IPS-20b (cell line): ENCODE data around the gene TUBB4B.
A peak's percentile ranks its signal among the peaks of the same experiment; 100 is the strongest.

Source experiments
- H3K27ac ChIP-seq: one replicate; pipeline ENCODE4 v1.5.1; 2013; ENCODE audit warnings: low read length
- H3K27me3 ChIP-seq: 2 replicates; pipeline ENCODE4 v1.6.1; 2013; ENCODE audit warnings: mild to moderate bottlenecking, low read length, inconsistent platforms; ENCODE audit not compliant: insufficient read depth
- H3K36me3 ChIP-seq: 2 replicates; pipeline ENCODE4 v1.6.1; 2013; ENCODE audit warnings: low read depth, mild to moderate bottlenecking, inconsistent platforms, low read length, moderate library complexity; ENCODE audit not compliant: insufficient read depth
- H3K4me1 ChIP-seq: 2 replicates; pipeline ENCODE4 v1.6.1; 2013; ENCODE audit warnings: mild to moderate bottlenecking, control low read depth, inconsistent platforms, low read length, moderate library complexity; ENCODE audit not compliant: insufficient read depth
- H3K4me3 ChIP-seq: 2 replicates; pipeline ENCODE4 v1.5.1; 2013; ENCODE audit warnings: mild to moderate bottlenecking, low read length, inconsistent platforms
- H3K9ac ChIP-seq: 2 replicates; pipeline ENCODE4 v1.6.1; 2013; ENCODE audit warnings: low read depth, mild to moderate bottlenecking, inconsistent platforms, low read length, moderate library complexity
- H3K9me3 ChIP-seq: 2 replicates; pipeline ENCODE4 v1.6.1; 2013; ENCODE audit warnings: mild to moderate bottlenecking, low read depth, low read length, inconsistent platforms; ENCODE audit not compliant: insufficient read depth

Gene TUBB4B

DNA sequence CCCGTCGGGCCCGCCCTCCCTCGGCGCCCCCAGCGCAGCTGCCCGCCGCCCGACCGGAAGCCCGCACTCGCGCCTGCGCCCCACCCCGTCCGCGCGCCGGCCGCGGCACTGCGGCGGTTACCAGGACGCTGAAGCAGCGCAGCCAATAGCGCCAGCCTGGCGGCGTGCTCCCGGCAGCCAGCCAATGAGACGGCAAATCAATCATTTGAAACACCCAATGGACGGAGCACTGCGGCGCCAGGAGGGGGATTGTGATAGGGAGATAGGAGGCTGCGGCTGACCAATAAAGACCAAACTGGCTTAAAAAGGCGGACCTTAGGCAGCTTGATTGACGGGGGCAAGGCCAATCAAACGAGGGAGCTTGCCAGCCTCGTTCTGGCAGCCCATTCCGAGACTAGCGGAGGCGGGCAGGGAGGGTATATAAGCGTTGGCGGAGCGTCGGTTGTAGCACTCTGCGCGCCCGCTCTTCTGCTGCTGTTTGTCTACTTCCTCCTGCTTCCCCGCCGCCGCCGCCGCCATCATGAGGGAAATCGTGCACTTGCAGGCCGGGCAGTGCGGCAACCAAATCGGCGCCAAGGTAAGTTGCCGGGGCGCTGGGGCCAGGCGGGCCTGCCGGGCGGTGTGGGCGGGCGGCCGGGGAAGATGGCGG, at the start of gene TUBB4B:
Gene TUBB4B (plus strand): TSS at position 447 of the 649 bp plus-strand sequence. CDS start 74 bp downstream, at position 521.
- peak within 1 kb of the TSS; percentile 86 for H3K9ac ChIP-seq
- H3K36me3 ChIP-seq, result peaks cover 21% of the 10 kb centered on the region
- no peaks in the 10 kb centered on the region for H3K9me3 ChIP-seq
- peak within 1 kb of the TSS; percentile 85 for H3K4me3 ChIP-seq
- H3K4me1 ChIP-seq, result peaks cover 10% of the 10 kb centered on the region
- peak within 1 kb of the TSS; percentile 46 for H3K27ac ChIP-seq
- no peaks in the 10 kb centered on the region for H3K27me3 ChIP-seq

- H3K27ac ChIP-seq, result no peak overlapping the region
- no peak overlapping the region for H3K9ac ChIP-seq
- H3K36me3 ChIP-seq, result peaks cover 8% of the 10 kb centered on the region; the same call in 1 of the 2 replicates
- peaks cover 5% of the 10 kb centered on the region; the same call in 1 of the 2 replicates for H3K4me1 ChIP-seq
- no peaks in the 10 kb centered on the region for H3K9me3 ChIP-seq
- no peaks in the 10 kb centered on the region for H3K27me3 ChIP-seq
- H3K4me3 ChIP-seq, result no peak overlapping the region
Observed at GRCh38 chr9:137191691-137192447, 49.2 kb upstream of the TUBB4B start.

DNA sequence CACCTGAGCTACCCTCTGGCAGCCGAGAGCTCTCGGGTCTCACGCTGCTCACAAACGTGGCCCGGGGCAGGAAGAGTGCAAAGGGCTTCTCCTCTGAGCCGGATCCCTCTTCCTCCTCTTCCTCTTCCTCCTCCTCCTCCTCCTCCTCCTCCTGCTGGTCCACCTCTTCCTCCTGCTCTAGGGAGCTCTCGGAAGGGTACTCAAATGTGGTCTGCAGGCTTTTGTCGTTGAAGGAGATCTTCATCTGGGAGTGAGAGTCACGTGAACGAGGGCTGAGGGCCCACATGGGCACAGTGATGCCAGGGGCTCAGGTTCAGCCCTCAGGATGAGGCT, 48.7 kb upstream of the TUBB4B start:
- Histone ChIP-seq H3K9ac (no peak overlapping the region), H3K36me3 (peaks cover 4% of the 10 kb centered on the region; the same call in 1 of the 2 replicates), H3K9me3 (no peaks in the 10 kb centered on the region), H3K4me1 (peaks cover 5% of the 10 kb centered on the region; the same call in 1 of the 2 replicates), H3K27me3 (no peaks in the 10 kb centered on the region), H3K4me3 (no peak overlapping the region), H3K27ac (no peak overlapping the region)

DNA sequence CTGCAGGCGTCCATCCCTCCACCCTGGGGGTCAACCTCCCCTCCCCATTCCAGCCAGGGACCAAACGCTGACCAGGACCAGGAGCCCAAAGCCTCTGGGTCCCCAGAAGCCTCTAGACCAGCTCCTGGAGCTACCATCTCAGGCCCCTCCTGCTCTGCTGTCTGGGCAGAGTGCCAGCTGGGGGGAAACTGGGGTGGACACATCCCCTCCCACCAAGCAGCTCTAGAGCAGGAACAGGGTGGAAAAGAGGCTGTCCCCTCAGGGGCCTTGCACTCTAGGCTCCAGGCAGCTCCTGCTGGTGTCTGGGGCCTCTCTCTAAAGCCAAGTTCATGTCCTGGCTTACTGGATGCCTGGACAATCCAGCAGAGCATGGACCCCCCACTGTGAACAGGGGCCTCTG, 48.2 kb upstream of the TUBB4B start:
- no peak overlapping the region for H3K27ac ChIP-seq
- peaks cover 4% of the 10 kb centered on the region; the same call in 1 of the 2 replicates for H3K36me3 ChIP-seq

GRCh38 chr9:137193771-137194170, 47.3 kb upstream of the TUBB4B start:
- Histone ChIP-seq H3K27me3 (no peaks in the 10 kb centered on the region), H3K4me3 (no peak overlapping the region), H3K9ac (no peak overlapping the region), H3K36me3 (peaks cover 4% of the 10 kb centered on the region; the same call in 1 of the 2 replicates), H3K4me1 (peaks cover 5% of the 10 kb centered on the region; the same call in 1 of the 2 replicates), H3K27ac (no peak overlapping the region), H3K9me3 (no peaks in the 10 kb centered on the region)

More for the DNA sequence above, 48.2 kb upstream of the TUBB4B start:
- Histone ChIP-seq H3K4me1 (peaks cover 5% of the 10 kb centered on the region; the same call in 1 of the 2 replicates), H3K9ac (no peak overlapping the region), H3K27me3 (no peaks in the 10 kb centered on the region), H3K4me3 (no peak overlapping the region), H3K9me3 (no peaks in the 10 kb centered on the region)

GRCh38 chr9:137194388-137194787, 46.7 kb upstream of the TUBB4B start:
- Histone ChIP-seq H3K9me3 (no peaks in the 10 kb centered on the region), H3K4me1 (peaks cover 4% of the 10 kb centered on the region; the same call in 1 of the 2 replicates), H3K9ac (no peak overlapping the region), H3K36me3 (peaks cover 4% of the 10 kb centered on the region; the same call in 1 of the 2 replicates), H3K27me3 (no peaks in the 10 kb centered on the region), H3K27ac (no peak overlapping the region), H3K4me3 (no peak overlapping the region)

DNA sequence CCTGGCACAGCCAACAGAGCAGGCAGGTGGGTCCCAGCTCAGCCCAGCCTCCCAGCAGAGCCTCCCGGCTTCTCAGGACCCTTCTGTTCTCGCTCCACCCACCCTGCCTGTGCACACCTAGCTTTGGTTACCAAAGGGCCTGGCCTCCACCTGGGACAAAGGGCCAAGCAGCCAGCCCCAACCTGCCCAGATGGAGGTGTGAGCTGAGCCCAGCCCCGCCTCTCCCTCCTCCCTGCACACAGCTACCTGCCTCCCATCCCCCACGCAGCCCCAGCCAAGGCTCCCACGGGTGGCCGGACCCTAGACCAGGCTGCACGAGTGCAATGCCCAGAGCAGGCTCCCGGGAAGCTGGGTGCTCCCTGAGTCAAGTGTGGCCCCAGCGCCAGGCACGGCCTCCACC, 46.2 kb upstream of the TUBB4B start:
- Histone ChIP-seq H3K4me3 (no peak overlapping the region), H3K9ac (no peak overlapping the region), H3K36me3 (peaks cover 4% of the 10 kb centered on the region; the same call in 1 of the 2 replicates), H3K27ac (no peak overlapping the region), H3K27me3 (no peaks in the 10 kb centered on the region), H3K4me1 (no peaks in the 10 kb centered on the region), H3K9me3 (no peaks in the 10 kb centered on the region)

GRCh38 chr9:137195525-137196220, 45.4 kb upstream of the TUBB4B start:
- Histone ChIP-seq H3K9ac (no peak overlapping the region), H3K4me3 (no peak overlapping the region), H3K4me1 (no peaks in the 10 kb centered on the region), H3K27me3 (no peaks in the 10 kb centered on the region), H3K36me3 (peaks cover 4% of the 10 kb centered on the region; the same call in 1 of the 2 replicates), H3K9me3 (no peaks in the 10 kb centered on the region), H3K27ac (no peak overlapping the region)

- Histone ChIP-seq H3K36me3 (no peaks in the 10 kb centered on the region), H3K4me1 (0 out of 2 replicates have a peak, but pooled peaks cover 2% of the 10 kb centered on the region), H3K27me3 (no peaks in the 10 kb centered on the region), H3K4me3 (no peak overlapping the region), H3K9me3 (no peaks in the 10 kb centered on the region), H3K27ac (no peak overlapping the region), H3K9ac (no peak overlapping the region)
Observed at GRCh38 chr9:137198051-137198901, 42.8 kb upstream of the TUBB4B start.

DNA sequence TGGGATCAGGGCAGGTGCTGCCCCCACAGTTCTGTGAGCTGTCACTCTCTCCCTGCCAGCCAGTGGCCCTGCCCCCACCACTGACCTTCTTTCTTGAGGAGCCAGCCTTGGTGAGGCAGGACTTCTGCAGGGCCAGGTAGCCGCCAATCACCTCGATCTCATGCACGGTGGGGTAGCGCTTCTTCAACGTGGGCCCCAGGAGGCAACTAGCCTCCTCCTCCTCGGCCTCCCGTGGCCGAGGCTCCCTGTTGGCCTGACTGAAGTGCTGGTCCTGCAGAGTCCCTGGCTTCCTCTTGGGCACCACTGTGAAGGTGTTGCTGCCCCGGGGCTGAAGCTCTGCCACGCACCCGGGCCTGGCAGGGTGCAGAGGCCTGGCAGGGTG, 42.2 kb upstream of the TUBB4B start:
- Histone ChIP-seq H3K36me3 (no peaks in the 10 kb centered on the region), H3K27ac (no peak overlapping the region), H3K9me3 (no peaks in the 10 kb centered on the region), H3K4me1 (0 out of 2 replicates have a peak, but pooled peaks cover 2% of the 10 kb centered on the region), H3K9ac (no peak overlapping the region), H3K4me3 (no peak overlapping the region; the same call in 1 of the 2 replicates), H3K27me3 (no peaks in the 10 kb centered on the region)
